Testis (tissue), 3 donors: Measurements from ENCODE around the gene TSC22D1. TPM values are rescaled to one million over a fixed set of nuclear protein-coding genes. Genes with fewer than 3 reads are reported as not detected.

ENCODE experiments used
- DNase-seq: peaks from one replicate; pipeline ENCODE4 v3.0.0-alpha.2; 2019
- H3K27ac ChIP-seq, 2 donors: fragments of 200-600 bp; sonication (generic); one replicate each; pipeline ENCODE4 v1.5.1; 2019
- H3K27me3 ChIP-seq: fragments of 200-600 bp; sonication (generic); one replicate; pipeline ENCODE4 v1.5.1; 2019
- H3K36me3 ChIP-seq: fragments of 200-600 bp; sonication (generic); one replicate; pipeline ENCODE4 v1.5.1; 2017; ENCODE audit warnings: low read depth; ENCODE audit errors: missing control alignments
- H3K4me1 ChIP-seq: fragments of 200-600 bp; sonication (generic); one replicate; pipeline ENCODE4 v1.5.1; 2019
- H3K4me3 ChIP-seq, 2 donors: fragments of 200-600 bp; sonication (generic); one replicate each; pipeline ENCODE4 v1.5.1; 2017 to 2019
- H3K9me3 ChIP-seq: fragments of 200-600 bp; sonication (generic); one replicate; pipeline ENCODE4 v1.5.1; 2017
- CTCF ChIP-seq, 3 experiments: fragments of 450-650 bp in 2 of 3; fragments of 200-600 bp in 1 of 3; sonication (generic) in 1 of 3; IDR thresholded peaks; one replicate each; pipeline ENCODE4 v1.5.1; 2016 to 2019; ENCODE audit warnings: antibody characterized with exemption in 3 of 3, mild to moderate bottlenecking in 2 of 3, moderate library complexity in 1 of 3
- POLR2A ChIP-seq: fragments of 450-650 bp; IDR thresholded peaks from one replicate; pipeline ENCODE4 v1.6.1; 2017; ENCODE audit warnings: antibody characterized with exemption, mild to moderate bottlenecking, moderate library complexity
- WGBS, 2 donors: methylation state at CpG; one replicate each; pipeline ENCODE4 v1.1.5; 2018; 5-methylcytosine and 5-hydroxymethylcytosine counted together
- intact Hi-C: fragments of 100-400 bp; cut with DNase I; formaldehyde crosslinking; loops from one replicate; pipeline ENCODE4 v1.15.1; 2023; ENCODE audit warnings: low total_unique reads
- polyA plus RNA-seq: library from polyadenylated mRNA; stranded (reverse); fragments of 350-450 nt; fragmentation: Illumina TruSeq; extraction: RNeasy Lipid Tissue Mini Kit (QIAGEN cat#74804); gene quantifications from one replicate; pipeline ENCODE4 v1.2.3, GENCODE V29; 2014; ENCODE audit warnings: low read depth, low replicate concordance; ENCODE audit not compliant: insufficient read depth
- total RNA-seq, 2 donors: library from RNA; depleted of rRNA; stranded (reverse); fragments of >200 nt; gene quantifications; one replicate each; pipeline ENCODE4 v1.2.3, GENCODE V29; 2016

Gene TSC22D1
- total and polyA plus RNA-seq, 3 donors from 2014 or later, result 189 to 227 (median 193) TPM

- intact Hi-C loops, result no loop called here
- no peaks in the 10 kb centered on the region for H3K9me3 ChIP-seq
- H3K27me3 ChIP-seq, result no peaks in the 10 kb centered on the region
- H3K4me3 ChIP-seq, result no peak overlapping the region
- no peak overlapping the region for H3K27ac ChIP-seq
- H3K36me3 ChIP-seq, result no peaks in the 10 kb centered on the region
- TF ChIP-seq POLR2A, result no peak
- TF ChIP-seq CTCF (IDR thresholded peaks at IDR 0.05), result no peak
- 88 to 92% methylated on average over 4 of the region's 4 CpGs for WGBS, 2 donors
- no peak for DNase-seq
- no peaks in the 10 kb centered on the region for H3K4me1 ChIP-seq
Observed at GRCh38 chr13:44507639-44508038, 68.5 kb downstream of the TSC22D1 start.

- Histone ChIP-seq H3K4me1 (no peaks in the 10 kb centered on the region), H3K9me3 (no peaks in the 10 kb centered on the region), H3K36me3 (no peaks in the 10 kb centered on the region), H3K27me3 (no peaks in the 10 kb centered on the region), H3K27ac (no peak overlapping the region), H3K4me3 (no peak overlapping the region)
- 94 to 97% methylated on average over 1 of the region's 1 CpG for WGBS, 2 donors
- TF ChIP-seq CTCF (IDR thresholded peaks at IDR 0.05) (no peak), POLR2A (no peak)
- no peak for DNase-seq
- intact Hi-C loops, result no loop called here
Observed at GRCh38 chr13:44506719-44507118, 69.4 kb downstream of the TSC22D1 start.

- Histone ChIP-seq H3K4me3 (no peak overlapping the region), H3K9me3 (no peaks in the 10 kb centered on the region), H3K27ac (no peak overlapping the region), H3K36me3 (no peaks in the 10 kb centered on the region), H3K4me1 (no peaks in the 10 kb centered on the region), H3K27me3 (no peaks in the 10 kb centered on the region)
- intact Hi-C loops, result no loop called here
- WGBS, 2 donors, result 90 to 96% methylated on average over 3 of the region's 3 CpGs
- no peak for DNase-seq
- no peak for TF ChIP-seq POLR2A
- TF ChIP-seq CTCF (IDR thresholded peaks at IDR 0.05), result no peak
Observed at GRCh38 chr13:44506251-44506650, 69.9 kb downstream of the TSC22D1 start.

- 97 to 98% methylated on average over 4 of the region's 4 CpGs for WGBS, 2 donors
- intact Hi-C loops, result no loop called here
- H3K27me3 ChIP-seq, result no peaks in the 10 kb centered on the region
Observed at GRCh38 chr13:44504116-44504515, 72.0 kb downstream of the TSC22D1 start.

More at GRCh38 chr13:44504116-44504515, 72.0 kb downstream of the TSC22D1 start:
- TF ChIP-seq CTCF (IDR thresholded peaks at IDR 0.05) (no peak), POLR2A (no peak)
- H3K36me3 ChIP-seq, result no peaks in the 10 kb centered on the region
- H3K27ac ChIP-seq, result no peak overlapping the region
- H3K4me1 ChIP-seq, result no peaks in the 10 kb centered on the region
- no peaks in the 10 kb centered on the region for H3K9me3 ChIP-seq
- H3K4me3 ChIP-seq, result no peak overlapping the region
- DNase-seq, result no peak
